ENCODE data around the gene MDFI.

GRCh38 chr6:41626022-41626421, 12.2 kb upstream of the MDFI start:
- no peak for TF ChIP-seq EZH2 (IDR thresholded peaks at IDR 0.05; ENCODE audit: low read depth, unreplicated experiment)
- TF ChIP-seq CTCF (conservative IDR thresholded peaks at IDR 0.05; ENCODE audit: low read depth in 2 of 2), result no peak
- TF ChIP-seq POLR2AphosphoS5 (IDR thresholded peaks at IDR 0.05; ENCODE audit: low read depth), result no peak
- no peak for TF ChIP-seq EZH2phosphoT487 (IDR thresholded peaks at IDR 0.05; ENCODE audit: unreplicated experiment)
